ENCODE data around the gene DMD. TPM values are rescaled to one million over a fixed set of nuclear protein-coding genes. Genes with fewer than 3 reads are reported as not detected.

Gene DMD
- total RNA-seq, 1 donor from 2014 or later = 22.2 TPM

- FAIRE-seq (no peak), DNase-seq (ENCODE audit: low read depth) (peak; percentile 54)
- H3K27ac Mint-ChIP-seq (ENCODE audit: unreplicated experiment) = peak overlapping the region; percentile 26
- H3K4me2 ChIP-seq (ENCODE audit: low read length) = no peak overlapping the region
- H2AFZ ChIP-seq (ENCODE audit: low read depth, low read length) = peak overlapping the region; percentile 59
- H3K36me3 Mint-ChIP-seq (ENCODE audit: low read depth, unreplicated experiment) = no peaks in the 10 kb centered on the region
- H3K4me1 Mint-ChIP-seq (ENCODE audit: low read depth, unreplicated experiment) = peaks cover 3% of the 10 kb centered on the region
- no peak overlapping the region for H3K4me3 Mint-ChIP-seq (ENCODE audit: unreplicated experiment)
- no peaks in the 10 kb centered on the region for H3K36me3 ChIP-seq (ENCODE audit: insufficient read depth, low read length)
- H3K27ac ChIP-seq (ENCODE audit: low read depth, low read length) = no peak overlapping the region
- H3K79me2 ChIP-seq (ENCODE audit: insufficient read depth, low read length) = no peaks in the 10 kb centered on the region
- H3K27me3 Mint-ChIP-seq (ENCODE audit: low read depth, unreplicated experiment) = no peaks in the 10 kb centered on the region
- H3K9me3 ChIP-seq (ENCODE audit: insufficient read depth, low read depth, low read length) = no peaks in the 10 kb centered on the region
- no peak overlapping the region for H3K9ac ChIP-seq (ENCODE audit: low read length)
- TF ChIP-seq EZH2 (IDR thresholded peaks at IDR 0.05; ENCODE audit: insufficient read depth, low read length) (no peak), CTCF (IDR thresholded peaks at IDR 0.05; ENCODE audit: insufficient read depth, low read depth, low read length) (no peak)
- H4K20me1 ChIP-seq (ENCODE audit: insufficient read depth, low read length) = no peaks in the 10 kb centered on the region
- H3K4me1 ChIP-seq (ENCODE audit: insufficient read depth, low read length) = peaks cover 2% of the 10 kb centered on the region
- no peak overlapping the region for H3K4me3 ChIP-seq (ENCODE audit: insufficient read depth, low read depth, low read length)
- no peaks in the 10 kb centered on the region for H3K27me3 ChIP-seq (ENCODE audit: insufficient read depth, low read length)
- H3K9me3 Mint-ChIP-seq (ENCODE audit: unreplicated experiment) = no peaks in the 10 kb centered on the region
These were observed 1607.8 kb downstream of the DMD start for GRCh38 chrX:31603411-31604120.

DNA sequence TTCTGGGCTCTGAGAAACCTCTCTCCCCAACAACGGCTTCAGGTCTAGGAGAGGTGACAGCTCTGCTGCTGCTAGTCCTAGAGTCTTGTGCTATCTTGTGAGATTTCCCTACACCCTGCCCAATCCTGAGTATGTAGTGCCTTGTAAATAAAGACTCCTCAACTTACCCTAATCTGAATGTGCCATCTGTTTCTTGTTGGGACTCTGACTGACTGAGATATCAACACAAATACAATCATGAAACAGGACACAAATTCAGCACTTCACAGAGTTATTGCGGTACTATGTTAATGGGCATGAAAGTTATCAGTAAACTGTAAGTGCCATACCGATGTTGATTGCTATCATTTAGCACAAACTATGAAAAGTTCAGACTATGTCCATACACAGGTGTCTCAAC lies 1610.5 kb downstream of the DMD start:
- no peaks in the 10 kb centered on the region for H3K9me3 ChIP-seq (ENCODE audit: insufficient read depth, low read depth, low read length)
- H3K36me3 Mint-ChIP-seq (ENCODE audit: low read depth, unreplicated experiment) = no peaks in the 10 kb centered on the region
- H3K4me2 ChIP-seq (ENCODE audit: low read length) = no peak overlapping the region
- H3K27ac ChIP-seq (ENCODE audit: low read depth, low read length) = no peak overlapping the region
- H3K4me3 ChIP-seq (ENCODE audit: insufficient read depth, low read depth, low read length) = no peak overlapping the region
- no peak overlapping the region for H2AFZ ChIP-seq (ENCODE audit: low read depth, low read length)
- TF ChIP-seq EZH2 (IDR thresholded peaks at IDR 0.05; ENCODE audit: insufficient read depth, low read length) = no peak
- no peak for TF ChIP-seq CTCF (IDR thresholded peaks at IDR 0.05; ENCODE audit: insufficient read depth, low read depth, low read length)
- H4K20me1 ChIP-seq (ENCODE audit: insufficient read depth, low read length) = no peaks in the 10 kb centered on the region
- H3K4me3 Mint-ChIP-seq (ENCODE audit: unreplicated experiment) = no peak overlapping the region
- FAIRE-seq (no peak), DNase-seq (ENCODE audit: low read depth) (no peak)
- H3K4me1 Mint-ChIP-seq (ENCODE audit: low read depth, unreplicated experiment) = peaks cover 2% of the 10 kb centered on the region
- H3K4me1 ChIP-seq (ENCODE audit: insufficient read depth, low read length) = no peaks in the 10 kb centered on the region
- H3K27ac Mint-ChIP-seq (ENCODE audit: unreplicated experiment) = no peak overlapping the region
- H3K9ac ChIP-seq (ENCODE audit: low read length) = no peak overlapping the region
- no peaks in the 10 kb centered on the region for H3K36me3 ChIP-seq (ENCODE audit: insufficient read depth, low read length)
- no peaks in the 10 kb centered on the region for H3K27me3 Mint-ChIP-seq (ENCODE audit: low read depth, unreplicated experiment)
- H3K9me3 Mint-ChIP-seq (ENCODE audit: unreplicated experiment) = no peaks in the 10 kb centered on the region
- no peaks in the 10 kb centered on the region for H3K79me2 ChIP-seq (ENCODE audit: insufficient read depth, low read length)
- H3K27me3 ChIP-seq (ENCODE audit: insufficient read depth, low read length) = no peaks in the 10 kb centered on the region

GRCh38 chrX:31593353-31593752 lies 1618.0 kb downstream of the DMD start:
- TF ChIP-seq EZH2 (IDR thresholded peaks at IDR 0.05; ENCODE audit: insufficient read depth, low read length) = no peak
- TF ChIP-seq CTCF (IDR thresholded peaks at IDR 0.05; ENCODE audit: insufficient read depth, low read depth, low read length) = no peak
- no peaks in the 10 kb centered on the region for H3K9me3 Mint-ChIP-seq (ENCODE audit: unreplicated experiment)

More at GRCh38 chrX:31593353-31593752, 1618.0 kb downstream of the DMD start:
- Mint-ChIP-seq H3K36me3 (ENCODE audit: low read depth, unreplicated experiment) (no peaks in the 10 kb centered on the region), H3K4me1 (ENCODE audit: low read depth, unreplicated experiment) (peaks cover 16% of the 10 kb centered on the region), H3K27ac (ENCODE audit: unreplicated experiment) (no peak overlapping the region), H3K27me3 (ENCODE audit: low read depth, unreplicated experiment) (no peaks in the 10 kb centered on the region), H3K4me3 (ENCODE audit: unreplicated experiment) (no peak overlapping the region)
- no peaks in the 10 kb centered on the region for H3K36me3 ChIP-seq (ENCODE audit: insufficient read depth, low read length)
- no peaks in the 10 kb centered on the region for H4K20me1 ChIP-seq (ENCODE audit: insufficient read depth, low read length)
- H3K27ac ChIP-seq (ENCODE audit: low read depth, low read length) = no peak overlapping the region
- DNase-seq (ENCODE audit: low read depth) (no peak), FAIRE-seq (peak; percentile 94)
- no peaks in the 10 kb centered on the region for H3K4me1 ChIP-seq (ENCODE audit: insufficient read depth, low read length)
- H2AFZ ChIP-seq (ENCODE audit: low read depth, low read length) = no peak overlapping the region
- no peak overlapping the region for H3K4me2 ChIP-seq (ENCODE audit: low read length)
- no peaks in the 10 kb centered on the region for H3K27me3 ChIP-seq (ENCODE audit: insufficient read depth, low read length)
- no peak overlapping the region for H3K4me3 ChIP-seq (ENCODE audit: insufficient read depth, low read depth, low read length)
- H3K79me2 ChIP-seq (ENCODE audit: insufficient read depth, low read length) = no peaks in the 10 kb centered on the region
- no peak overlapping the region for H3K9ac ChIP-seq (ENCODE audit: low read length)
- H3K9me3 ChIP-seq (ENCODE audit: insufficient read depth, low read depth, low read length) = no peaks in the 10 kb centered on the region

Measured in astrocyte (in vitro differentiated cells and primary cell).